H1 (cell line): ENCODE measurements around the gene KIF5C. TPM values are rescaled to one million over a fixed set of nuclear protein-coding genes. Genes with fewer than 3 reads are reported as not detected.

Source experiments
- CTCF ChIA-PET: fragments of 300-600 bp; sonication (Branson Sonifier 250); formaldehyde crosslinking; loops from one replicate; lab custom pipeline; 2021; ENCODE audit not compliant: partially characterized antibody; lab: Charles Lee
- POLR2A ChIA-PET: fragments of 300-600 bp; sonication (Branson Sonifier 250); formaldehyde crosslinking; loops from one replicate; lab custom pipeline; 2021; ENCODE audit warnings: inconsistent platforms; ENCODE audit not compliant: partially characterized antibody; lab: Charles Lee
- DNase-seq, 2 experiments: peaks; one replicate each; pipeline versions ENCODE4 v3.0.0 to v3.0.0-alpha.2; 2010 to 2022; ENCODE audit warnings: low spot score in 2 of 2, low read depth in 1 of 2, mixed read lengths in 1 of 2
- FAIRE-seq: peaks from 2 replicates; lab custom pipeline; 2011; peaks lifted over from hg19 to GRCh38; lab: Jason Lieb, UNC
- H2AFZ ChIP-seq: 2 replicates; pipeline ENCODE4 v1.8.1; 2012; ENCODE audit warnings: low read length, inconsistent platforms
- H2AK5ac ChIP-seq: 2 replicates; pipeline ENCODE4 v1.6.1; 2013; ENCODE audit warnings: low read depth, low read length
- H2BK120ac ChIP-seq: replicated peaks from 2 replicates; pipeline ENCODE3; 2013; ENCODE audit warnings: low read depth, low read length, inconsistent platforms
- H2BK12ac ChIP-seq: 2 replicates; pipeline ENCODE4 v1.6.1; 2013; ENCODE audit warnings: low read depth, low read length
- H2BK15ac ChIP-seq: 2 replicates; pipeline ENCODE4 v1.6.1; 2013; ENCODE audit warnings: low read length
- H2BK20ac ChIP-seq: 2 replicates; pipeline ENCODE4 v1.6.1; 2013; ENCODE audit warnings: low read length
- H2BK5ac ChIP-seq: 2 replicates; pipeline ENCODE4 v1.6.1; 2013; ENCODE audit warnings: low read depth, low read length
- H3K14ac ChIP-seq: 2 replicates; pipeline ENCODE4 v1.6.1; 2013; ENCODE audit warnings: inconsistent platforms; ENCODE audit not compliant: insufficient read length
- H3K18ac ChIP-seq: 2 replicates; pipeline ENCODE4 v1.6.1; 2013; ENCODE audit warnings: low read length; ENCODE audit errors: extremely low read depth
- H3K23ac ChIP-seq: 2 replicates; pipeline ENCODE4 v1.6.1; 2013; ENCODE audit warnings: inconsistent platforms; ENCODE audit not compliant: insufficient read length
- H3K23me2 ChIP-seq: 2 replicates; pipeline ENCODE4 v1.6.1; 2013; ENCODE audit warnings: low read depth, low read length
- H3K27ac ChIP-seq: 2 replicates; pipeline ENCODE4 v1.6.1; 2011; ENCODE audit warnings: low read depth, low read length, inconsistent platforms
- H3K27me3 ChIP-seq, 4 experiments: replicated peaks in 1 of 4; 1 replicate in 1 of 4; 2 replicates in 3 of 4; pipeline versions ENCODE4 v1.6.1 to v1.8.1; 2011 to 2013; ENCODE audit warnings: low read length in 3 of 4, mild to moderate bottlenecking in 3 of 4, inconsistent platforms in 2 of 4, mixed read lengths in 2 of 4, moderate library complexity in 1 of 4; ENCODE audit not compliant: control insufficient read depth in 3 of 4, insufficient read depth in 3 of 4; ENCODE audit errors: extremely low read depth in 1 of 4
- H3K36me3 ChIP-seq, 4 experiments: 2 replicates each; pipeline versions ENCODE4 v1.6.1 to v1.8.1; 2011 to 2013; ENCODE audit warnings: mild to moderate bottlenecking in 4 of 4, low read length in 3 of 4, moderate library complexity in 2 of 4, control low read depth in 1 of 4, inconsistent platforms in 1 of 4; ENCODE audit not compliant: insufficient read depth in 4 of 4, control insufficient read depth in 2 of 4
- H3K4ac ChIP-seq: replicated peaks from 2 replicates; pipeline ENCODE3; 2013; ENCODE audit warnings: low read length, low read depth, mixed read lengths, inconsistent platforms; ENCODE audit not compliant: insufficient read length
- H3K4me1 ChIP-seq, 4 experiments: replicated peaks in 1 of 4; 1 replicate in 1 of 4; 2 replicates in 3 of 4; pipeline versions ENCODE4 v1.6.1 to v1.8.1; 2011 to 2013; ENCODE audit warnings: low read length in 3 of 4, inconsistent platforms in 2 of 4, mixed read lengths in 1 of 4; ENCODE audit not compliant: insufficient read depth in 4 of 4, control insufficient read depth in 3 of 4
- H3K4me2 ChIP-seq, 2 experiments: 2 replicates each; pipeline versions ENCODE4 v1.6.1 to v1.8.1; 2011 to 2013; ENCODE audit warnings: low read depth in 2 of 2, low read length in 2 of 2, control low read depth in 1 of 2, inconsistent platforms in 1 of 2, mild to moderate bottlenecking in 1 of 2; ENCODE audit not compliant: insufficient read depth in 1 of 2
- H3K4me3 ChIP-seq, 4 experiments: fragments of 200-600, 300-600 bp in 1 of 4; sonication (generic), shearing (Covaris generic), sonication (Bioruptor Twin) in 1 of 4; 2 replicates each; pipeline versions ENCODE4 v1.5.1 to v1.8.1; 2011 to 2016; ENCODE audit warnings: low read length in 4 of 4, low read depth in 3 of 4, control low read depth in 2 of 4, inconsistent platforms in 2 of 4, mild to moderate bottlenecking in 2 of 4, mixed read lengths in 1 of 4, moderate library complexity in 1 of 4; ENCODE audit not compliant: insufficient read depth in 2 of 4; ENCODE audit errors: extremely low read depth in 1 of 4
- H3K56ac ChIP-seq: replicated peaks from 2 replicates; pipeline ENCODE3; 2013; ENCODE audit warnings: low read depth, mild to moderate bottlenecking, mixed read lengths, low read length, inconsistent platforms; ENCODE audit not compliant: insufficient read length
- H3K79me1 ChIP-seq: 2 replicates; pipeline ENCODE4 v1.6.1; 2013; ENCODE audit warnings: low read depth, low read length, control low read depth
- H3K79me2 ChIP-seq, 2 experiments: 2 replicates each; pipeline versions ENCODE4 v1.6.1 to v1.8.1; 2012 to 2013; ENCODE audit warnings: low read length in 2 of 2, mild to moderate bottlenecking in 2 of 2, inconsistent platforms in 1 of 2; ENCODE audit not compliant: insufficient read depth in 2 of 2, control insufficient read depth in 1 of 2
- H3K9ac ChIP-seq, 4 experiments: replicated peaks in 1 of 4; 1 replicate in 1 of 4; 2 replicates in 3 of 4; pipeline versions ENCODE4 v1.6.1 to v1.8.1; 2011 to 2013; ENCODE audit warnings: low read depth in 3 of 4, low read length in 3 of 4, control low read depth in 2 of 4, mild to moderate bottlenecking in 2 of 4, moderate library complexity in 2 of 4, inconsistent platforms in 1 of 4; ENCODE audit errors: extremely low read depth in 1 of 4
- H3K9me3 ChIP-seq, 2 experiments: 2 replicates each; pipeline versions ENCODE4 v1.6.1 to v1.8.1; 2012 to 2013; ENCODE audit warnings: mild to moderate bottlenecking in 2 of 2, moderate library complexity in 2 of 2, control low read depth in 1 of 2, inconsistent platforms in 1 of 2, low read depth in 1 of 2, low read length in 1 of 2, mixed read lengths in 1 of 2; ENCODE audit not compliant: insufficient read depth in 2 of 2
- H4K20me1 ChIP-seq, 2 experiments: replicated peaks in 1 of 2; 2 replicates each; pipeline versions ENCODE3 to v1.8.1; 2011 to 2013; ENCODE audit warnings: inconsistent platforms in 2 of 2, low read length in 2 of 2, mild to moderate bottlenecking in 1 of 2; ENCODE audit not compliant: insufficient read depth in 2 of 2, control insufficient read depth in 1 of 2
- H4K5ac ChIP-seq: 2 replicates; pipeline ENCODE4 v1.6.1; 2013; ENCODE audit warnings: low read length, low read depth, mixed read lengths, inconsistent platforms; ENCODE audit not compliant: insufficient read length
- H4K8ac ChIP-seq: 2 replicates; pipeline ENCODE4 v1.8.0; 2013; ENCODE audit warnings: mild to moderate bottlenecking, moderate library complexity, low read length, inconsistent platforms; ENCODE audit not compliant: insufficient read depth; ENCODE audit errors: extremely low read depth
- H4K91ac ChIP-seq: replicated peaks from 2 replicates; pipeline ENCODE3; 2013; ENCODE audit warnings: low read length, mixed read lengths, inconsistent platforms; ENCODE audit not compliant: insufficient read length
- ASH2L ChIP-seq: fragments of 200-600, 300-600 bp; sonication (generic); IDR thresholded peaks from one replicate; pipeline ENCODE4 v1.7.1; 2017; ENCODE audit warnings: low read length
- BRCA1 ChIP-seq: IDR thresholded peaks from 2 replicates; pipeline ENCODE4 v1.6.1; 2012; ENCODE audit warnings: low read depth, low read length, improper control_type of control experiment
- CHD1 ChIP-seq: IDR thresholded peaks from 2 replicates; pipeline ENCODE4 v1.6.1; 2012; ENCODE audit warnings: low read depth, low read length, improper control_type of control experiment
- CTBP2 ChIP-seq: IDR thresholded peaks from 2 replicates; pipeline ENCODE4 v1.7.0; 2011; ENCODE audit warnings: borderline replicate concordance, mild to moderate bottlenecking, moderate library complexity, mixed read lengths, low read length; ENCODE audit not compliant: insufficient read depth, insufficient read length
- EZH2 ChIP-seq: fragments of 200-600 bp; sonication (generic); IDR thresholded peaks from 2 replicates; pipeline ENCODE4 v1.7.1; 2012; ENCODE audit warnings: low read depth, mild to moderate bottlenecking, moderate library complexity, low read length, inconsistent platforms; ENCODE audit not compliant: severe bottlenecking
- HDAC6 ChIP-seq: IDR thresholded peaks from one replicate; pipeline ENCODE4 v1.7.1; 2012; ENCODE audit warnings: low read depth, mild to moderate bottlenecking, inconsistent platforms, low read length, moderate library complexity
- JUND ChIP-seq: IDR thresholded peaks from 2 replicates; pipeline ENCODE4 v1.6.1; 2011; ENCODE audit warnings: mild to moderate bottlenecking, improper control_type of control experiment, low read length
- POU5F1 ChIP-seq: IDR thresholded peaks from 2 replicates; pipeline ENCODE4 v1.6.1; 2011; ENCODE audit warnings: low read depth, mild to moderate bottlenecking, low read length, moderate library complexity
- RBBP5 ChIP-seq: IDR thresholded peaks from 2 replicates; pipeline ENCODE4 v1.7.1; 2012; ENCODE audit warnings: low read depth, mild to moderate bottlenecking, inconsistent platforms, low read length, moderate library complexity, borderline replicate concordance
- SP2 ChIP-seq: IDR thresholded peaks from 2 replicates; pipeline ENCODE4 v1.6.1; 2012; ENCODE audit warnings: mild to moderate bottlenecking, low read length, inconsistent platforms
- SP4 ChIP-seq: IDR thresholded peaks from 2 replicates; pipeline ENCODE4 v1.6.1; 2012; ENCODE audit warnings: low read length, inconsistent platforms
- SUZ12 ChIP-seq: fragments of 200-600 bp; sonication (generic); IDR thresholded peaks from 2 replicates; pipeline ENCODE4 v1.6.1; 2012; ENCODE audit warnings: mild to moderate bottlenecking, inconsistent platforms, low read length, moderate library complexity, mixed read lengths
- TBP ChIP-seq: IDR thresholded peaks from 2 replicates; pipeline ENCODE4 v1.6.1; 2011; ENCODE audit warnings: low read depth, low read length, improper control_type of control experiment
- YY1 ChIP-seq: IDR thresholded peaks from 2 replicates; pipeline ENCODE4 v1.6.1; 2011; ENCODE audit warnings: low read depth, mild to moderate bottlenecking, low read length
- WGBS, 2 experiments: shearing (Covaris generic) in 1 of 2; methylation state at CpG; one replicate each; pipeline versions ENCODE4 v1.1.6 to v1.1.7; 2013 to 2015; ENCODE audit warnings: low lambda C conversion rate in 2 of 2, mixed read lengths in 2 of 2, inconsistent platforms in 1 of 2, low coverage in 1 of 2, missing lambda C conversion rate in 1 of 2; ENCODE audit not compliant: insufficient replicate concordance in 2 of 2, insufficient coverage in 1 of 2, insufficient read length in 1 of 2; ENCODE audit errors: extremely low coverage in 1 of 2, missing lambda C conversion rate in 1 of 2; 5-methylcytosine and 5-hydroxymethylcytosine counted together
- polyA plus RNA-seq, 7 experiments: library from polyadenylated mRNA; depleted of rRNA in 3 of 7; stranded (reverse) in 5 of 7; unstranded in 2 of 7; fragments of >200 nt in 5 of 7; fragments of 200-250 nt in 2 of 7; gene quantifications; 1 replicate in 5 of 7; 2 replicates in 1 of 7; 4 replicates in 1 of 7; pipeline versions ENCODE4 v1.2.1 to v1.2.3, GENCODE V29; 2011 to 2013; ENCODE audit warnings: missing spikeins in 2 of 7, mixed read lengths in 2 of 7
- total RNA-seq: library from RNA; stranded (reverse); fragmentation: NEBNext Ultra II Directional; extraction: Animal tissue kit (Norgen Biotek cat#: 25700); gene quantifications from 2 replicates; pipeline ENCODE4 v1.2.1, GENCODE V29; 2021

The KIF5C gene
- total and polyA plus RNA-seq, 2 of the 8 experiments (the other 6 are each of a cell fraction or from before 2014, with no cell fraction given) = 16.3 to 66.4 TPM

DNA sequence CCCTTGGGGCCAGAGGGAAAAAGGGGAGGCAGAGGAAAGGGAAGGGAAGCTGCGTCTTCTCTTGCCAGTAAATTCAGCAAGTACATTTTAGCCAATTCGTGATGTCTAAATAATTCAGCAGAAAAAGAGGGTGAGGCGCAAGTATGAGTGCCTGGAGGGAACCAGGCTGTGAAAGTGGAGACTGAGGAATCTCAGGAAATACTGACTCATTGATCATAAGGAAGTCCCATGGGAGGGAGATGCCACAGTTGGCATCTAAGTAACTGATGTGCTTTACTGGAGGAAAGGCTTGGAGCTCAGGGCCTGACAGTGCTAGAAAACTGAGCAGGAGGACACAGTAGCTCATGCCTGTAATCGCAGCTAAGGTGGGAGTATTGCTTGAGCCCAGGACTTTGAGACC, 31.1 kb downstream of the KIF5C start:
- H3K79me2 ChIP-seq = peaks cover 0 to 57% of the 10 kb centered on the region in 2 experiments; a peak in 3 of 4 replicates

More for the DNA sequence above, 31.1 kb downstream of the KIF5C start:
- no peak for FAIRE-seq
- CTCF ChIA-PET = interaction anchor here (0.6 to 2.8 kb wide), 6 partner anchors 20 to 269 kb away, joined by 3 to 16 read pairs (median 3); no protein-coding TSS in a partner anchor
- H3K27me3 ChIP-seq = no peaks in the 10 kb centered on the region
- H3K18ac ChIP-seq = no peak overlapping the region
- H2AFZ ChIP-seq = no peak overlapping the region
- no peak overlapping the region for H2BK15ac ChIP-seq
- H3K4me3 ChIP-seq = no peak overlapping the region
- H2BK5ac ChIP-seq = no peak overlapping the region
- H3K79me1 ChIP-seq = peaks cover 15% of the 10 kb centered on the region
- H4K8ac ChIP-seq = no peak overlapping the region
- peaks cover 0 to 4% of the 10 kb centered on the region in 2 experiments; a peak in 1 of 4 replicates for H3K9me3 ChIP-seq
- POLR2A ChIA-PET = interaction anchor here (0.7 to 1.2 kb wide), 2 partner anchors 11 to 29 kb away, joined by 3 read pairs; no protein-coding TSS in a partner anchor
- H3K4me2 ChIP-seq = no peak overlapping the region
- H2BK20ac ChIP-seq = no peak overlapping the region
- no peak overlapping the region for H4K91ac ChIP-seq
- TF ChIP-seq YY1 (no peak), ASH2L (no peak), BRCA1 (no peak), JUND (no peak), EZH2 (no peak), TBP (no peak), POU5F1 (no peak), CTBP2 (no peak), SP4 (no peak), CHD1 (no peak), RBBP5 (no peak), SUZ12 (no peak), HDAC6 (no peak), SP2 (no peak)
- H3K14ac ChIP-seq = no peak overlapping the region
- no peak overlapping the region for H3K23ac ChIP-seq
- peaks cover 3 to 4% of the 10 kb centered on the region in 2 experiments for H4K20me1 ChIP-seq
- no peak overlapping the region for H2BK12ac ChIP-seq
- H3K9ac ChIP-seq = no peak overlapping the region
- no peaks in the 10 kb centered on the region; a peak in 2 of 8 replicates for H3K36me3 ChIP-seq
- no peak overlapping the region for H2BK120ac ChIP-seq
- no peak overlapping the region for H2AK5ac ChIP-seq
- H3K4ac ChIP-seq = no peak overlapping the region
- H3K27ac ChIP-seq = no peak overlapping the region
- H3K56ac ChIP-seq = no peak overlapping the region
- H3K23me2 ChIP-seq = no peaks in the 10 kb centered on the region
- H3K4me1 ChIP-seq = peaks cover 0 to 7% (median 1%) of the 10 kb centered on the region in 4 experiments; a peak in 2 of 7 replicates
- DNase-seq = no peak
- H4K5ac ChIP-seq = no peak overlapping the region
- WGBS, 2 experiments = 89% methylated on average over 4 of the region's 4 CpGs; no CpG with 5 or more reads in 1 of the 2 experiments
